OCI-LY1 (cell line): Measurements from ENCODE around the gene RSBN1L.

Source experiments
- H2AFZ ChIP-seq: fragments of 200-600 bp; sonication (generic), shearing (Covaris generic); 2 replicates; pipeline ENCODE4 v1.6.0; 2014; ENCODE audit warnings: antibody characterized with exemption, mild to moderate bottlenecking, low read length
- H3F3A ChIP-seq: fragments of 200-600 bp; sonication (generic), shearing (Covaris generic); 2 replicates; pipeline ENCODE4 v1.6.0; 2014; ENCODE audit warnings: mild to moderate bottlenecking, antibody characterized with exemption, low read length, moderate library complexity; ENCODE audit not compliant: insufficient read depth
- H3K27ac ChIP-seq: fragments of 200-600 bp; sonication (generic); 2 replicates; pipeline ENCODE4 v1.5.1; 2014; ENCODE audit warnings: low read length, mixed run types, mild to moderate bottlenecking, low read depth; ENCODE audit not compliant: poor library complexity, severe bottlenecking
- H3K27me3 ChIP-seq: fragments of 200-600 bp; sonication (generic); 2 replicates; pipeline ENCODE4 v1.6.0; 2014; ENCODE audit warnings: antibody characterized with exemption, mild to moderate bottlenecking, low read length, moderate library complexity; ENCODE audit not compliant: insufficient read depth
- H3K36me3 ChIP-seq: fragments of 200-600 bp; sonication (generic); 2 replicates; pipeline ENCODE4 v1.6.1; 2014; ENCODE audit warnings: mild to moderate bottlenecking, antibody characterized with exemption, low read length, moderate library complexity, mixed read lengths; ENCODE audit not compliant: insufficient read depth
- H3K4me1 ChIP-seq: fragments of 200-600 bp; sonication (generic); 2 replicates; pipeline ENCODE4 v1.5.1; 2014; ENCODE audit warnings: mild to moderate bottlenecking, low read length, moderate library complexity; ENCODE audit not compliant: insufficient read depth, severe bottlenecking
- H3K4me2 ChIP-seq: fragments of 200-600 bp; sonication (generic), shearing (Covaris generic); 2 replicates; pipeline ENCODE4 v1.6.1; 2014; ENCODE audit warnings: low read length
- H3K4me3 ChIP-seq: fragments of 200-600 bp; sonication (generic); 2 replicates; pipeline ENCODE4 v1.5.1; 2014; ENCODE audit warnings: low read length, low read depth, mild to moderate bottlenecking, mixed read lengths; ENCODE audit not compliant: poor library complexity, severe bottlenecking
- H3K79me2 ChIP-seq: fragments of 200-600 bp; shearing (Covaris generic); 2 replicates; pipeline ENCODE4 v1.6.1; 2016; ENCODE audit warnings: mixed run types, low read length, mixed read lengths; ENCODE audit not compliant: insufficient read depth
- H3K9ac ChIP-seq: fragments of 200-600 bp; sonication (generic), shearing (Covaris generic); 2 replicates; pipeline ENCODE4 v1.6.1; 2014; ENCODE audit warnings: mild to moderate bottlenecking, low read length, mixed read lengths
- H3K9me2 ChIP-seq: fragments of 200-600 bp; sonication (generic), shearing (Covaris generic); 2 replicates; pipeline ENCODE4 v1.6.1; 2014; ENCODE audit warnings: low read depth, mild to moderate bottlenecking, low read length, mixed read lengths
- H3K9me3 ChIP-seq: fragments of 200-600 bp; shearing (Covaris generic); 2 replicates; pipeline ENCODE4 v1.6.1; 2014; ENCODE audit warnings: low read length, mixed read lengths
- H4K20me1 ChIP-seq: fragments of 200-600 bp; sonication (generic), shearing (Covaris generic); 2 replicates; pipeline ENCODE4 v1.6.0; 2016; ENCODE audit warnings: mild to moderate bottlenecking, low read length; ENCODE audit not compliant: insufficient read depth
- CTCF ChIP-seq: fragments of 200-600 bp; sonication (generic), shearing (Covaris generic); IDR thresholded peaks from 2 replicates; pipeline ENCODE4 v1.5.1; 2017; ENCODE audit warnings: mild to moderate bottlenecking, antibody characterized with exemption, low read length, moderate library complexity, mixed read lengths
- EZH2 ChIP-seq: fragments of 200-600 bp; sonication (generic), shearing (Covaris generic); IDR thresholded peaks from 2 replicates; pipeline ENCODE4 v1.8.0; 2017; ENCODE audit warnings: borderline replicate concordance, mixed run types, mild to moderate bottlenecking, antibody characterized with exemption, low read length, moderate library complexity, mixed read lengths

The RSBN1L gene

GRCh38 chr7:77819021-77819420 is 122.8 kb downstream of the RSBN1L start:
- H3K27ac ChIP-seq, result no peak overlapping the region
- H4K20me1 ChIP-seq, result no peaks in the 10 kb centered on the region
- H3K79me2 ChIP-seq, result peaks cover 53% of the 10 kb centered on the region
- no peak overlapping the region for H3K9ac ChIP-seq
- H3F3A ChIP-seq, result no peaks in the 10 kb centered on the region; the same call in 1 of the 2 replicates
- no peak overlapping the region for H3K4me2 ChIP-seq
- no peak overlapping the region for H2AFZ ChIP-seq
- no peaks in the 10 kb centered on the region for H3K9me2 ChIP-seq
- TF ChIP-seq EZH2, result no peak
- no peak for TF ChIP-seq CTCF
- H3K4me3 ChIP-seq, result no peak overlapping the region
- no peaks in the 10 kb centered on the region for H3K27me3 ChIP-seq
- peaks cover 25% of the 10 kb centered on the region for H3K9me3 ChIP-seq
- peaks cover 59% of the 10 kb centered on the region for H3K36me3 ChIP-seq
- H3K4me1 ChIP-seq, result peaks cover 6% of the 10 kb centered on the region

- no peaks in the 10 kb centered on the region for H3K27me3 ChIP-seq
- H3K4me1 ChIP-seq, result peaks cover 14% of the 10 kb centered on the region
- TF ChIP-seq EZH2, result no peak
- no peak for TF ChIP-seq CTCF
- no peak overlapping the region for H3K4me2 ChIP-seq
- no peaks in the 10 kb centered on the region; the same call in 1 of the 2 replicates for H3F3A ChIP-seq
- no peaks in the 10 kb centered on the region for H4K20me1 ChIP-seq
- peaks cover 28% of the 10 kb centered on the region for H3K9me3 ChIP-seq
- no peak overlapping the region for H3K9ac ChIP-seq
- H3K27ac ChIP-seq, result no peak overlapping the region
- no peak overlapping the region for H3K4me3 ChIP-seq
- peaks cover 52% of the 10 kb centered on the region for H3K79me2 ChIP-seq
- H3K36me3 ChIP-seq, result peaks cover 56% of the 10 kb centered on the region
- no peaks in the 10 kb centered on the region for H3K9me2 ChIP-seq
- H2AFZ ChIP-seq, result no peak overlapping the region
Observed at GRCh38 chr7:77820967-77821366, 124.7 kb downstream of the RSBN1L start.

GRCh38 chr7:77822269-77822668 is 126.0 kb downstream of the RSBN1L start:
- Histone ChIP-seq H3K4me1 (peaks cover 22% of the 10 kb centered on the region), H3K9me3 (peaks cover 28% of the 10 kb centered on the region), H3K4me2 (no peak overlapping the region), H3F3A (no peaks in the 10 kb centered on the region; the same call in 1 of the 2 replicates), H3K27me3 (no peaks in the 10 kb centered on the region), H3K9ac (no peak overlapping the region), H3K36me3 (peaks cover 43% of the 10 kb centered on the region), H3K27ac (no peak overlapping the region), H4K20me1 (no peaks in the 10 kb centered on the region), H2AFZ (no peak overlapping the region), H3K79me2 (peaks cover 52% of the 10 kb centered on the region), H3K4me3 (no peak overlapping the region), H3K9me2 (no peaks in the 10 kb centered on the region)
- TF ChIP-seq CTCF, result no peak
- TF ChIP-seq EZH2, result no peak
